PC-9 (cell line): Measurements from ENCODE around the gene ERI2.

ENCODE experiments used
- CTCF ChIP-seq: fragments of 200-600 bp; sonication (generic); conservative IDR thresholded peaks from 2 replicates; pipeline ENCODE4 v1.6.1; 2017; ENCODE audit warnings: mixed run types, antibody characterized with exemption, mild to moderate bottlenecking, moderate library complexity
- EZH2 ChIP-seq: fragments of 200-600 bp; sonication (generic); IDR thresholded peaks from 2 replicates; pipeline ENCODE4 v1.8.0; 2017; ENCODE audit warnings: antibody characterized with exemption, low read depth

GRCh38 chr16:20749474-20749873 lies 56.8 kb downstream of the ERI2 start:
- TF ChIP-seq CTCF (no peak), EZH2 (no peak)
